ENCODE measurements around the gene NEURL1.
"Not testable (repeated sequence)": the region's sequence is repeated elsewhere in the genome, so short reads cannot be mapped to it uniquely, and the experiment has no call there.

NEURL1 gene

GRCh38 chr10:103501186-103501585, 7.7 kb downstream of the NEURL1 start:
- DNase-seq (ENCODE audit: low read depth), result no peak
- no peak for TF ChIP-seq CTCF (conservative IDR thresholded peaks at IDR 0.05; ENCODE audit: low read depth, low read length)
- H3K4me3 ChIP-seq (ENCODE audit: low read depth, low read length), result no peak overlapping the region

DNA sequence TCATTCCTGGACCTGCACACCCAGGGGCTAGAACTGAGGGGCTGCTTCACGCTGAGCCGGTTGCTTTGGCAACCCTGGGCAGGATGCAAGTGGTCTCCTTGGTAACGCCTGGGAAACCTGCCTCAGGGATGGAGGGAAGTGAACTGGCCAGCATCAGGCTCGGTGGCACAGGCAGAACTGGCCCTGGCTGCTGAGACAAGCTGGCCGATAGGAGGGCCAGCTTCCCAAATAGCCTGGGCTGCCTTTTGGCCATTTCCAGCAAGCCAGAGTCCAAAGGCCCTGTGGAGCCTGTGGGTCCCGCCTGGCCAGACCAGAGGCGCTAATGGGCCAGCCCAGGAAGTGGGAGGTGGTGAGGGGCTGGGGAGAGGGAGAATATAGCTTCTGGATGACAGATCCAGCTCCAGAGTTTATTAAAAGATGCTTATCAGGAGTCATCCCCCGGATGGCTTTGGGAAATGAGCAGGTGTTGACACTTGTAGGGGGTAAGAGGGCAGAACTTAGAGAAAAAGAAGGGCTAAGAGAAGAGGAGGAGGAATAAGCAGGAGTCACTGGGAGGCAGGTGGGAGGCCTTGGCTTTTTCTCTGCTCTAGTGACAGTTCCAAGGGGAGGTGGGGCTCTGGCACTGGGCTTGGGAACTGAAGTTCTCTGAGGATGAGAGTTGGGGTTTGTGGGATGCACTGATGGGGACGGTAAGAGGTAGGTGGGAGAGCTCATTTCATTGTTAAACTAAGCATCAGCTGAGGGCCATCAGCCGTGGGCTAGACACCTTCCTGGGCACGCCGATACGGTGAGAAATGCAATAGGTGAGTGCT, 9.6 kb downstream of the NEURL1 start:
- H3K4me3 ChIP-seq (ENCODE audit: low read depth, low read length), result no peak overlapping the region
- TF ChIP-seq CTCF (conservative IDR thresholded peaks at IDR 0.05; ENCODE audit: low read depth, low read length), result no peak
- DNase-seq (ENCODE audit: low read depth), result no peak

- not testable (repeated sequence) for DNase-seq (ENCODE audit: low read depth); H3K4me3 ChIP-seq (ENCODE audit: low read depth, low read length)
These were observed 10.3 kb downstream of the NEURL1 start for GRCh38 chr10:103503777-103504176.

DNA sequence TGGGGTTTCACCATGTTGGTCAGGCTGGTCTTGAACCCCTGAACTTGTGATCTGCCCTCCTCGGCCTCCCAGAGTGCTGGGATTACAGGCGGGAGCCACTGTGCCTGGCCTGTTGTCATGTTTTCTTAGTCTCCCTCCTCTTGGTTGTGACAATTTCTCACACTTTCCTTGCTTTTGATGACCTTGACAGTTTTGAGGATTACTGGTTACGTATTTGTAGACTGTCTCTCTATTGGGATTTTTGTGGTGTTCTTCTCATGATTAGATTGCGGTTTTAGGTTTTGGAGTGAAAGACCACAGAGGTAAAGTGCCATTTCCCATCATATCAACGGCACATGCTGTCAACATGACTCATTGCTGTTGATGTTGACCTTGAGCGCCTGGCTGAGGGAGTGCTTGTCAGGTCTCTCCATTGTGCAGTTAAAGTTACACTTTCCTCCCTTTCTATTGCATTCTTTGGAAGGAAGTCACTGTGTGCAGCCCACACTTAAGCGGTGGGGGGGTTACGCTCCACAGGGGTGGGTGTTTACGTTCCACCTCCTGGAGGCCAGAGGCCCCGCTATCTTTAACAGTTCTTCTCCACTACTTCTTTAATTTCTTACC, 10.8 kb downstream of the NEURL1 start:
- peak; percentile 99 for DNase-seq (ENCODE audit: low read depth)
- no peak for TF ChIP-seq CTCF (conservative IDR thresholded peaks at IDR 0.05; ENCODE audit: low read depth, low read length)
- no peak overlapping the region for H3K4me3 ChIP-seq (ENCODE audit: low read depth, low read length)

GRCh38 chr10:103506061-103506460, 12.6 kb downstream of the NEURL1 start:
- no peak for DNase-seq (ENCODE audit: low read depth)
- TF ChIP-seq CTCF (conservative IDR thresholded peaks at IDR 0.05; ENCODE audit: low read depth, low read length), result no peak
- no peak overlapping the region for H3K4me3 ChIP-seq (ENCODE audit: low read depth, low read length)

DNA sequence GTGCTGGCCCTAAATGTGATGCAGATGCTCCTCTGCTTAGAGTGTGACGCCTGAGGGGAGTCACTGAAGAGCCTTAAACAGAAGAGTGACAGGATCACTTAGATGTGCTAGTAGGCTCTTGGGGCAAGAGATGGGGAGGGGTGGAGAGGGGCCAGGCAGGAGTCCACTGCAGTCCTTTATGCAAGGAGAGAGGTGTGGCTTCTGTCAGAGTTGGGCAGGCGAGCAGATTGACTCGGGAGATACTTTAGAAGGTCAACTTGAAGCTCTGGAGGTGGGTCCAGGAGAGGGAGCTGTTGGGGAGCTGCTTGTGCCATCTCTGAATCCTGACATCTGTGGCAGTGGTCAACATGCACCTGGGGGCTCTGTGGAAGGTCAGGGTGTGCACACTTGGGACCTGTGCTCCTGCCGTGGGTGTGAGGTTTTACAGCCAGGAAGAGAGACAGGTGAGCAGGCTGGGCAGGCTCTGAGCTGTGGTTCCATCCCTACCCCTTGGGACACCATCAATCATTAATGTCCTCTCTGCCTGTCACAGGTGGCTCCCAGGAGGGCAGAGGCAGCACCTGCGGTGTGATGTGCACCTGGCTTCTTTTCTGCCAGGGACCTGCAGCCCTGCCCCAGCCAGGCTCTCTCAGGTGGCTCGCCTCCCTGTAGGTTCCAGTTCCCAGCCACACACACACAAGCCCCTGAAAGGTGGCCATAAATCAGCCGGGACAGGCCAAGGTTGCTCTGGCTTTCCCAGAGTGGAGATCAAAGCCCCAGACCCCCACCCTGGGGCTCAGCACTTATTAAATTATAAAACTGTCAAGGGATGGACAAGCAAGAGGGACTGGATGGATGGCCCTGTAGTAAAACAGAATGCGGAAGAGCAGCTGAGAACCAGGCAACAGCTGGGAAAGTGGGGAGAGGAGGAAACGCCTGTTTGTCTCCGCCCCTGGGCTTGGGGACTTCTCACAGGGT, 14.0 kb downstream of the NEURL1 start:
- DNase-seq (ENCODE audit: low read depth), result no peak
- TF ChIP-seq CTCF (conservative IDR thresholded peaks at IDR 0.05; ENCODE audit: low read depth, low read length), result peak; percentile 20

GRCh38 chr10:103510046-103510685, 16.7 kb downstream of the NEURL1 start:
- H3K4me3 ChIP-seq (ENCODE audit: low read depth, low read length), result no peak overlapping the region
- no peak for DNase-seq (ENCODE audit: low read depth)
- no peak for TF ChIP-seq CTCF (conservative IDR thresholded peaks at IDR 0.05; ENCODE audit: low read depth, low read length)

More for the DNA sequence above, 14.0 kb downstream of the NEURL1 start:
- no peak overlapping the region for H3K4me3 ChIP-seq (ENCODE audit: low read depth, low read length)
